GM23338 (cell line): ENCODE results near the gene ZNF804A.

Experiments
- CTCF ChIP-seq, 2 experiments: fragments of 200-600 bp in 1 of 2; sonication (generic) in 1 of 2; conservative IDR thresholded peaks; 2 replicates each; pipeline versions ENCODE4 v1.5.1 to v1.6.1; 2016 to 2017; ENCODE audit warnings: antibody characterized with exemption in 2 of 2, low read depth in 2 of 2, mild to moderate bottlenecking in 2 of 2, moderate library complexity in 1 of 2
- EZH2 ChIP-seq: fragments of 200-600 bp; sonication (generic); IDR thresholded peaks from one replicate; pipeline ENCODE4 v1.8.0; 2017; ENCODE audit warnings: antibody characterized with exemption, mild to moderate bottlenecking, low read depth; ENCODE audit not compliant: unreplicated experiment

DNA sequence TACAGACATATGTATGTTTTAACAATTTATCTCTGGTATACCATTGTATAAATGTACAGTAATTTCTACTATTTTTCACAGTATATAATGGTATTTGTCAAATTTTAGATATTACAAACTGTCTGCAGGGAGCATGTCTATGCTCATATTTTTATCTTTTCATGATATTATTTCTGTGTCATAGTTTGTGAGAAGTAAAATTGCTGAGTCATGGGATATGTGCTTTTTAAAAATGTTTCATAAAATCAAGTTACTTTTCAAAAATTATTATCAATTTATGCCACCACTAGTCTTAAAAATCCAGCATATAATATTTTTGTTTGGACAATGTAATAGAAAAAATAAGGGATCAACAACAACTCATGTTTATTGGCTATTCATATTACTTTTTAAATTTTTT lies 9.1 kb upstream of the ZNF804A start:
- TF ChIP-seq CTCF (conservative IDR thresholded peaks at IDR 0.05; ENCODE audit: low read depth in 2 of 2): no peak
- no peak for TF ChIP-seq EZH2
